ENCODE data around the gene RBMS1.

The RBMS1 gene

GRCh38 chr2:160373666-160374065 lies 119.9 kb downstream of the RBMS1 start:
- Histone ChIP-seq H3K9me3 (ENCODE audit: insufficient read depth, low read depth, low read length) (no peaks in the 10 kb centered on the region), H3K36me3 (ENCODE audit: insufficient read depth, low read length) (no peaks in the 10 kb centered on the region), H3K4me1 (ENCODE audit: insufficient read depth, low read length, poor library complexity, severe bottlenecking) (peaks cover 73% of the 10 kb centered on the region), H3F3A (ENCODE audit: low read depth) (peaks cover 6% of the 10 kb centered on the region; the same call in 1 of the 2 replicates), H3K9ac (ENCODE audit: low read depth, low read length, poor library complexity, severe bottlenecking) (peak overlapping the region; percentile 13), H4K20me1 (ENCODE audit: insufficient read depth, low read length, poor library complexity, severe bottlenecking) (peaks cover 46% of the 10 kb centered on the region), H3K4me3 (ENCODE audit: low read length, poor library complexity, severe bottlenecking) (no peak overlapping the region), H3K4me2 (ENCODE audit: low read depth, low read length, poor library complexity, severe bottlenecking) (peak overlapping the region; percentile 12), H2AFZ (ENCODE audit: low read length) (no peak overlapping the region), H3K9me2 (replicated peaks; ENCODE audit: low read depth, low read length) (no peaks in the 10 kb centered on the region), H3K79me2 (ENCODE audit: insufficient read depth, low read length) (peaks cover 93% of the 10 kb centered on the region), H3K27me3 (ENCODE audit: insufficient read depth, low read length, poor library complexity, severe bottlenecking) (no peaks in the 10 kb centered on the region)
- TF ChIP-seq EZH2phosphoT487 (IDR thresholded peaks at IDR 0.05; ENCODE audit: borderline replicate concordance) (no peak), CTCF (conservative IDR thresholded peaks at IDR 0.05; ENCODE audit: low read length) (no peak)

DNA sequence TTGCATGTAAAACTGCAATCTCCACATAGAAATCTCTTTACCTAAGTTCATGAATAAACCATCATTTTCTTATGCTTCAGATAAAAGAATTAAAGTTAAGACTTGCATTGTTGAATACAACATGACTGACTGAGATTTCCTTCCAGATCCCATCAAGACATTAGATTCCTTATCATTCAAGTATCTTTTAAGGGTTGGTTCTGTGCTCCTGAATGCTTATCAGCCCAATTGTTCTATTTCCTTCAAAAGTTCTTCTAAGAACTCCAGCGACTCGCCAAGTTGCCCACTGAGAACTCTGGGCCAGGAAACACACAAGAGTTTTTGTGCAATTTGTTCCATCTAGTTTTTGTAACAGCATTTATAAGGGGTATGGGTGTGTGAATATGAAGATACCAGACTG lies 120.3 kb downstream of the RBMS1 start:
- Histone ChIP-seq H3K79me2 (ENCODE audit: insufficient read depth, low read length) (peaks cover 93% of the 10 kb centered on the region), H3K4me3 (ENCODE audit: low read length, poor library complexity, severe bottlenecking) (no peak overlapping the region), H2AFZ (ENCODE audit: low read length) (no peak overlapping the region), H3K36me3 (ENCODE audit: insufficient read depth, low read length) (no peaks in the 10 kb centered on the region), H3K9me2 (replicated peaks; ENCODE audit: low read depth, low read length) (no peaks in the 10 kb centered on the region), H3F3A (ENCODE audit: low read depth) (peaks cover 6% of the 10 kb centered on the region; the same call in 1 of the 2 replicates), H3K4me2 (ENCODE audit: low read depth, low read length, poor library complexity, severe bottlenecking) (peak overlapping the region; percentile 12), H3K9ac (ENCODE audit: low read depth, low read length, poor library complexity, severe bottlenecking) (peak overlapping the region; percentile 13), H3K9me3 (ENCODE audit: insufficient read depth, low read depth, low read length) (no peaks in the 10 kb centered on the region), H4K20me1 (ENCODE audit: insufficient read depth, low read length, poor library complexity, severe bottlenecking) (peaks cover 46% of the 10 kb centered on the region), H3K27me3 (ENCODE audit: insufficient read depth, low read length, poor library complexity, severe bottlenecking) (no peaks in the 10 kb centered on the region), H3K4me1 (ENCODE audit: insufficient read depth, low read length, poor library complexity, severe bottlenecking) (peaks cover 76% of the 10 kb centered on the region)
- TF ChIP-seq CTCF (conservative IDR thresholded peaks at IDR 0.05; ENCODE audit: low read length): no peak
- TF ChIP-seq EZH2phosphoT487 (IDR thresholded peaks at IDR 0.05; ENCODE audit: borderline replicate concordance): no peak

DNA sequence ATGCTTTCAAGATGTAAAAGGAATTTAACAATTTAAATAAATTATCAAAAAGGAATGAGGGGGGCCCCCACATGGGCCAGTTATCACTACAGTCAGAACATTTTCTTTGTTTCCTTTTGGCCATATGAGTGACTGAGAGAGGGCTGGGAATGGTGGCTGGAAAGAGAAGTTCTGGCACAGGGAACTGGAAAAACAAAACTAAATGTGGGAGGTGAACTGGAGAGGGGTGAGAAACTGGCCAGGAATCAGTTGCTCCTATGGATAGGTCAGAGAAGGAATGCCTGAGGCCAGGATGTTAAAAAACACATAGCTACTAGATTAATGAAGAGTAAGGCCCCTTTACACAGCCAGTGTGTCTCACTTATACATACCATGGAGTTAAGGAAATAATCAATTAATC lies 121.0 kb downstream of the RBMS1 start:
- Histone ChIP-seq H3K9me2 (replicated peaks; ENCODE audit: low read depth, low read length) (no peaks in the 10 kb centered on the region), H3F3A (ENCODE audit: low read depth) (peaks cover 6% of the 10 kb centered on the region; the same call in 1 of the 2 replicates), H4K20me1 (ENCODE audit: insufficient read depth, low read length, poor library complexity, severe bottlenecking) (peaks cover 44% of the 10 kb centered on the region), H3K4me2 (ENCODE audit: low read depth, low read length, poor library complexity, severe bottlenecking) (peak overlapping the region; percentile 3), H3K4me3 (ENCODE audit: low read length, poor library complexity, severe bottlenecking) (no peak overlapping the region), H3K27me3 (ENCODE audit: insufficient read depth, low read length, poor library complexity, severe bottlenecking) (no peaks in the 10 kb centered on the region), H3K36me3 (ENCODE audit: insufficient read depth, low read length) (no peaks in the 10 kb centered on the region), H3K9ac (ENCODE audit: low read depth, low read length, poor library complexity, severe bottlenecking) (peak overlapping the region; percentile 15), H3K9me3 (ENCODE audit: insufficient read depth, low read depth, low read length) (no peaks in the 10 kb centered on the region), H3K4me1 (ENCODE audit: insufficient read depth, low read length, poor library complexity, severe bottlenecking) (peaks cover 81% of the 10 kb centered on the region), H3K79me2 (ENCODE audit: insufficient read depth, low read length) (peaks cover 93% of the 10 kb centered on the region), H2AFZ (ENCODE audit: low read length) (no peak overlapping the region)
- no peak for TF ChIP-seq CTCF (conservative IDR thresholded peaks at IDR 0.05; ENCODE audit: low read length)
- no peak for TF ChIP-seq EZH2phosphoT487 (IDR thresholded peaks at IDR 0.05; ENCODE audit: borderline replicate concordance)
